A673 (cell line): ENCODE measurements around the gene KLF16. TPM values are rescaled to one million over a fixed set of nuclear protein-coding genes. Genes with fewer than 3 reads are reported as not detected.

Source experiments
- BruUV-seq: library from RNA; stranded (reverse); fragments of 400-500 nt; replicated peaks from 2 replicates; lab custom pipeline; 2021; lab: Mats Ljungman, UMichigan
- CTCF ChIA-PET: fragments of 300-600 bp; sonication (Branson Sonifier 250); formaldehyde crosslinking; loops from one replicate; lab custom pipeline; 2022; ENCODE audit warnings: antibody characterized with exemption; lab: Charles Lee
- POLR2A ChIA-PET: fragments of 300-600 bp; sonication (Branson Sonifier 250); formaldehyde crosslinking; loops from one replicate; lab custom pipeline; 2022; ENCODE audit warnings: antibody characterized with exemption; ENCODE audit not compliant: low non-redundant PET; lab: Charles Lee
- DNase-seq: peaks from one replicate; pipeline ENCODE4 v3.0.0-alpha.2; 2015; ENCODE audit warnings: low spot score
- H3K27ac ChIP-seq: fragments of 200-600 bp; sonication (generic); 2 replicates; pipeline ENCODE4 v1.5.1; 2016; ENCODE audit warnings: mixed run types, low read depth, mild to moderate bottlenecking, mixed read lengths, antibody characterized with exemption, low read length; ENCODE audit not compliant: poor library complexity, severe bottlenecking
- H3K27me3 ChIP-seq: fragments of 200-600 bp; sonication (generic); replicated peaks from 2 replicates; pipeline ENCODE4 v1.6.1; 2017; ENCODE audit warnings: mixed run types, low read depth, mild to moderate bottlenecking, mixed read lengths, antibody characterized with exemption, low read length; ENCODE audit not compliant: insufficient read depth, poor library complexity
- H3K36me3 ChIP-seq: fragments of 200-600 bp; sonication (generic); 2 replicates; pipeline ENCODE4 v1.6.1; 2016; ENCODE audit warnings: mixed run types, mild to moderate bottlenecking, mixed read lengths, antibody characterized with exemption, low read length; ENCODE audit not compliant: insufficient read depth, poor library complexity, severe bottlenecking
- H3K4me1 ChIP-seq: fragments of 200-600 bp; sonication (generic); 2 replicates; pipeline ENCODE4 v1.6.1; 2017; ENCODE audit warnings: mixed run types, mild to moderate bottlenecking, mixed read lengths, antibody characterized with exemption, low read length; ENCODE audit not compliant: insufficient read depth, poor library complexity, severe bottlenecking
- H3K4me3 ChIP-seq: fragments of 200-600 bp; sonication (generic); 2 replicates; pipeline ENCODE4 v1.5.1; 2016; ENCODE audit warnings: low read depth, mixed run types, mild to moderate bottlenecking, mixed read lengths, low read length; ENCODE audit not compliant: poor library complexity, severe bottlenecking
- H3K9me3 ChIP-seq: fragments of 200-600 bp; sonication (generic); 2 replicates; pipeline ENCODE4 v1.6.1; 2016; ENCODE audit warnings: mixed run types, low read depth, mild to moderate bottlenecking, mixed read lengths, antibody characterized with exemption, low read length; ENCODE audit not compliant: poor library complexity, severe bottlenecking
- CTCF ChIP-seq: fragments of 300-800, 200-600 bp; sonication (generic); conservative IDR thresholded peaks from 2 replicates; pipeline ENCODE4 v1.5.1; 2017; ENCODE audit warnings: low read depth, mild to moderate bottlenecking, antibody characterized with exemption, low read length, moderate library complexity, mixed read lengths
- EZH2 ChIP-seq: fragments of 200-600 bp; sonication (generic); IDR thresholded peaks from 2 replicates; pipeline ENCODE4 v1.6.1; 2017; ENCODE audit warnings: borderline replicate concordance, low read depth, mild to moderate bottlenecking, mixed read lengths, antibody characterized with exemption, low read length; ENCODE audit not compliant: poor library complexity, severe bottlenecking
- intact Hi-C: fragments of 100-400 bp; cut with micrococcal nuclease; formaldehyde crosslinking; loops from one replicate; pipeline ENCODE4 v1.10.0; 2022; ENCODE audit not compliant: unreplicated experiment
- total RNA-seq: library from RNA; stranded (reverse); gene quantifications from 2 replicates; pipeline ENCODE4 v1.2.3, GENCODE V29; 2021

Gene KLF16
- total RNA-seq, 1 experiment from 2014 or later: 46.8 TPM

- peak overlapping the region; percentile 80 for H3K27ac ChIP-seq
- H3K9me3 ChIP-seq: no peaks in the 10 kb centered on the region
- TF ChIP-seq EZH2 (no peak), CTCF (no peak)
- DNase-seq: no peak
- no peaks in the 10 kb centered on the region for H3K27me3 ChIP-seq
- ChIA-PET POLR2A (no interaction called here), CTCF (interaction anchor here (0.6 kb wide), 1 partner anchor 62 kb away, joined by 9 read pairs; no protein-coding TSS in a partner anchor)
- peaks cover 4% of the 10 kb centered on the region for H3K36me3 ChIP-seq
- H3K4me3 ChIP-seq: peak overlapping the region; percentile 43
- intact Hi-C loops: loop anchor here (5.0 kb wide), 1 partner anchor 590 kb away; the partner anchor contains the start of gene CIRBP
- H3K4me1 ChIP-seq: peaks cover 81% of the 10 kb centered on the region
- BruUV-seq: no TSS peak
Observed at GRCh38 chr19:1857648-1858326, 5.6 kb downstream of the KLF16 start.

- Histone ChIP-seq H3K4me3 (peak overlapping the region; percentile 43), H3K36me3 (peaks cover 4% of the 10 kb centered on the region), H3K9me3 (no peaks in the 10 kb centered on the region), H3K27me3 (no peaks in the 10 kb centered on the region), H3K4me1 (peaks cover 90% of the 10 kb centered on the region), H3K27ac (peak overlapping the region; percentile 80)
- ChIA-PET POLR2A (no interaction called here), CTCF (interaction anchor here (0.5 to 0.6 kb wide), 3 partner anchors 7 to 239 kb away, joined by 4 to 9 read pairs (median 6); no protein-coding TSS in a partner anchor)
- DNase-seq: no peak
- intact Hi-C loops: loop anchor here (5.0 kb wide), 1 partner anchor 590 kb away; the partner anchor contains the start of gene CIRBP
- no TSS peak for BruUV-seq
- TF ChIP-seq CTCF: no peak
- TF ChIP-seq EZH2: no peak
Observed at GRCh38 chr19:1856698-1857603, 6.4 kb downstream of the KLF16 start.

GRCh38 chr19:1856345-1856697 lies 7.1 kb downstream of the KLF16 start:
- DNase-seq: no peak
- peak overlapping the region; percentile 80 for H3K27ac ChIP-seq
- no peaks in the 10 kb centered on the region for H3K27me3 ChIP-seq
- ChIA-PET CTCF (interaction anchor here (0.5 kb wide), 1 partner anchor 8 kb away, joined by 6 read pairs; no protein-coding TSS in a partner anchor), POLR2A (no interaction called here)
- peaks cover 4% of the 10 kb centered on the region for H3K36me3 ChIP-seq
- intact Hi-C loops: loop anchor here (5.0 kb wide), 1 partner anchor 589 kb away; the partner anchor contains the start of gene CIRBP
- no TSS peak for BruUV-seq
- peaks cover 96% of the 10 kb centered on the region for H3K4me1 ChIP-seq
- peak overlapping the region; percentile 43 for H3K4me3 ChIP-seq
- no peaks in the 10 kb centered on the region for H3K9me3 ChIP-seq
- no peak for TF ChIP-seq EZH2
- TF ChIP-seq CTCF: no peak
